HG02642 (cell line): Measurements from ENCODE around the gene RANBP2.
"Not testable (repeated sequence)": the region's sequence is repeated elsewhere in the genome, so short reads cannot be mapped to it uniquely, and the experiment has no call there.

Experiments
- ATAC-seq: cut with Tn5 transposase; IDR thresholded peaks from one replicate; pipeline ENCODE4 v1.9.1; 2021; ENCODE audit warnings: mild to moderate bottlenecking; ENCODE audit not compliant: unreplicated experiment, poor library complexity

The RANBP2 gene

GRCh38 chr2:108767859-108768258, 48.6 kb downstream of the RANBP2 start:
- ATAC-seq: not testable (repeated sequence)

DNA sequence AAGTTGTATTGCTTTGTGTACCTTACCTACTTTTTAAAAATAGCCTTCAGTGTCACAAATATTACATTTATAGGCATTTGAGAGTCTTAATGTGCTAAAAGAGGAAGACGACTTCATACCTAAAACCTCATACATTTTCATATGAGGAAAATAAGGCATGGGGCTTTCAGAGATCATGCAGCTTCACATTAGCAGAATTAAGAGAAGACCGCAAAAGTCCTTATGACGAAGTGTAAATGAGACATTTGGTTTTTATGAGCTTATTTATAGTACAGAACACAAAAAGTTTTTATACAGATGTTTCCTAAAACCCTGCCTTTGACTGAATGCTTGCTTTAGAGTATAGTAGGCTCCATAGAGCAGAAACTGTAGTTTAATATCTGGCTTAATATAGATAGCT, 57.2 kb downstream of the RANBP2 start:
- ATAC-seq: peak; percentile 69

DNA sequence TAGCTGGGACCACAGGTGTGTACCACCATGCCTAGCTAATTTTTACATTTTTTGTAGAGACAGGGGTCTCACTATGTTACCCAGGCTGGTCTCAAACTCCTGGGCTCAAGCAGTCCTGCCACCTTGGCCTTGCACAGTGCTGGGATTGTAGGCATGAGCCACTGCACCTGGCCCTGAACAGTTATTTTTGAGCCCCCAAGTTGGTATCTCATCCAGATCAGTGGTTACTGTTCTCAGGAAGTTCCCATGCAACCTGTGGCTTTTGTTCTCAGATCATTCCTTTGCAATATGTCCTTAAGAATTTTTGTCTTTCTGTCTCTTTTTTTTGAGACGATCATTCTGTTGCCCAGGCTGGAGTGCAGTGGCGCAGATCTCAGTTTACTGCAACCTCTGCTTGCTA, 59.6 kb downstream of the RANBP2 start:
- ATAC-seq: no peak

GRCh38 chr2:108786008-108786353, 66.7 kb downstream of the RANBP2 start:
- no peak for ATAC-seq

DNA sequence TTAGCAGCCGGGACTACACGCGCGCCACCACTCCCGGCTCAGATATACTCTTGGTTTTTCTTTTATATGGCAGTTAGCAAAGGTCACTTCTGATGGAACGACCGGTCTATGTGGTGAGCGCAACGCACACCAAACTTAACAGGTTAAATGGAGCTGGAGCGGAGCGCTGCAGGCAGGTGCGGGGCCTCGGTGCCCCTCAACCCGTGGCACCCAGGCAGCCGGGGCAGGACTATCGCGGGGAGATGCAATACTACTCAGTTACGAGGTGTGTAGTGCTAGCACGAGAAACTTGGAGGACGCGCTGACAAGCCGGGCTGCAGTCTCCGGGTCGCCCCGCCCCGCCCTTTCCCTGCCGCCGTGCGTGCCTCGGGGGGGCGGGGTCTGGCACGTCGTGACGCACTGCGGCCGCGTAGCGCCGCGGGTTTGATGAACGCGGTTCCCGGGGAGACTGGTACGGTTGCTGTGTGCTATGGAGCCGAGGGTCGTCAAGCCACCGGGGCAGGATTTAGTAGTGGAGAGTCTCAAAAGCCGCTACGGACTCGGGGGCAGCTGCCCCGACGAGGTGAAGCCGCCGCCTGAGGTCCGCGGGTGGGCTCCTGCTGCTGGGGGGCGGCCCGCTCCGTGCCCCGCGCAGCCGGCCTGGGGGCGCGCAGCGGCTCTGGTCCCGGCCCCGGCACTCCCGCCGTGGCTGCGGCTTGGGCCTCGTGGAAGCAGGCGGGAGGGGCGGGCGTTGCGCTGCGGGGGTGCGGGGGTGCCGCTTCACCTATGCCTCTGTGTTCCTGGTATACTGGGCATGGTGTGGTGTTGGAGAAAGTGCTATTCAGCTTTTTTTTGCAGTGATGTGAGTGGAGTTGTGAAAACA, 67.3 kb downstream of the RANBP2 start, which contains the start of gene CCDC138:
Gene CCDC138 (plus strand): TSS at position 418 of the 862 bp plus-strand sequence. CDS start 52 bp downstream, at position 470.
- peak; percentile 98 for ATAC-seq

GRCh38 chr2:108787216-108787541, 67.9 kb downstream of the RANBP2 start:
- ATAC-seq: no peak

DNA sequence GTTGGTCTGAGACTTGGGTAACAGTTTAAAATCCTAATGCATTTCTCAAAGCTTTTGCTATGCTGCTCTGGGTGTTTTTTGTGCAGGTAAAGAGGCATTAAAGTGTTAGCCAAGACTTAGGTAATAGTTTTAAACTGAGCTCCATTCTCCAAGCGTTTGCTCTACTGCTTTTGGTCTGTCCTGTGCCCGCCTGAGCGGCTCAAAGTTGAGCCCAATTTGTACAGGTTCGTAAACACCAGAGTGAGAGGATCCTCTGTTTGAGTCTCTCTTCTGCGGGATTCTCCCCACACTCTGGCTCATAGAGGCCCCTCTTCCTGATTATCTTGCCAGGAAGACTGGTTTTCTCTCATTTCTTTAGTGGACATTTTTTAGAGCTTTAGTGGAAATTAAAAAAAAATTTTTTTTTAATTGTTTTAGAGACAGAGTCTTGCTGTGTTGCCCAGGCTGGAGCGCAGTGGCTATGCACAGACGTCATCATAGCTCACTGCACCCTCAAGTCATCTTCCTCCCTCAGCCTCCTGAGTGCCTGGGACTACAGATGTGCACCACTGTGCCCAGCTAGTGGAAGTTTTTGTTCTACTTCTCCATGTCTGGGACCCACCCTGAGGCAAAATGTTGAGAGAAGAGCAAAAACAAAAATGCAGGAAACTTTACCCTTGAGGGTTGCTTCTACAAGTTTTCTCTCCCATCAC, 83.9 kb downstream of the RANBP2 start:
- no peak for ATAC-seq

DNA sequence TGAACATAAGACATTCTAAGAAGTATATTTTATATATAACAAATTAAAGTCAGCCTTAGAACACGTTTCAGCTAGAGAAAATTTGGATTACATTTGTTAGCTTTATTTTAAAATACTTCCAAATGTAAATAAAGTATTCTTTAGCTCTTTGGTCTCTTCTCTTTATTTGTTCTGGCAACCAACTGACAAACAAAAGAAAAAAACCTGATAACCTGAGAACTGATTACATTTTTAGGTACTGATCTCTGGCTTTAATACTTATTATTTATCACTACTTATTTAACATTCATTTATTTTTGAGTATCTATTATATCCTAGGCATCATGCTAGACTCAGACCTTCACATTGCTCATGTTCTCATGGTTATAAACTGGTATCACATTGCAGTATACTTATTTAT, 85.8 kb downstream of the RANBP2 start:
- ATAC-seq: no peak

- no peak for ATAC-seq
These were observed 86.5 kb downstream of the RANBP2 start for GRCh38 chr2:108805782-108806181.

DNA sequence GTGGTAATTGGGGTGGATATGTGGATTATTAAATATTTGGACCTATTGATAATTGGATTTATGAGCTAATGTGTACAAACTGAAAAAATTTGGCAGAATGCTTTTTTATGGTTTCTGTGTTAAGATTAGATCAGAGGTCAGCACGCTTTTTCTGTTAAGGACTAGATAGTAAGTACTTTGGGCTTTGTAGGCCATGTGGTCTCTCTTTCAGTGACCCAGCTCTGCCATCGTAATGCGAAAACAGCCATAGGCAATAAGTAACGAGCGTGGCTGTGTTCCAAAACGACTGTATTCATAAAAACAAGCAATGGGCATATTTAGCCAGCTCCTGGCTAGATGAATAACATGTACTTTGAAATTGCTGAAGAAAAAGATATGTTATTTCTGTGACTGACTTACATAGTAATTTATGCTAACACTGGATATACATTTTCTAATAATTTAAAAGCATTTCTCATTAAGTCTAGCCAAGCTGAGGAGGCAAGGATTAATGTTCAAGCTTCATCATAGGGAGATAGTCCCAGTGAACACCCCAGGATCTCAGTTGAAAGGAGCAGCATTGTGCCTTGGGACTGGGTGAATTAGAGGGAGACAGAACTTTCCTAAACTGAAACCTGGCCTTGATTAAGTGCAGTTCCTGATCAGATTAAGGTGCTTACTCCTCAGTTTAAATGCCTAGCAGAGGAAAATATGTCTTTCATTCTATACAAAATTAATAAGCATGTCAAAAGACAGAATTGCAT, 87.3 kb downstream of the RANBP2 start:
- ATAC-seq: no peak

- ATAC-seq: no peak
These were observed 90.7 kb downstream of the RANBP2 start for GRCh38 chr2:108809936-108810335.

DNA sequence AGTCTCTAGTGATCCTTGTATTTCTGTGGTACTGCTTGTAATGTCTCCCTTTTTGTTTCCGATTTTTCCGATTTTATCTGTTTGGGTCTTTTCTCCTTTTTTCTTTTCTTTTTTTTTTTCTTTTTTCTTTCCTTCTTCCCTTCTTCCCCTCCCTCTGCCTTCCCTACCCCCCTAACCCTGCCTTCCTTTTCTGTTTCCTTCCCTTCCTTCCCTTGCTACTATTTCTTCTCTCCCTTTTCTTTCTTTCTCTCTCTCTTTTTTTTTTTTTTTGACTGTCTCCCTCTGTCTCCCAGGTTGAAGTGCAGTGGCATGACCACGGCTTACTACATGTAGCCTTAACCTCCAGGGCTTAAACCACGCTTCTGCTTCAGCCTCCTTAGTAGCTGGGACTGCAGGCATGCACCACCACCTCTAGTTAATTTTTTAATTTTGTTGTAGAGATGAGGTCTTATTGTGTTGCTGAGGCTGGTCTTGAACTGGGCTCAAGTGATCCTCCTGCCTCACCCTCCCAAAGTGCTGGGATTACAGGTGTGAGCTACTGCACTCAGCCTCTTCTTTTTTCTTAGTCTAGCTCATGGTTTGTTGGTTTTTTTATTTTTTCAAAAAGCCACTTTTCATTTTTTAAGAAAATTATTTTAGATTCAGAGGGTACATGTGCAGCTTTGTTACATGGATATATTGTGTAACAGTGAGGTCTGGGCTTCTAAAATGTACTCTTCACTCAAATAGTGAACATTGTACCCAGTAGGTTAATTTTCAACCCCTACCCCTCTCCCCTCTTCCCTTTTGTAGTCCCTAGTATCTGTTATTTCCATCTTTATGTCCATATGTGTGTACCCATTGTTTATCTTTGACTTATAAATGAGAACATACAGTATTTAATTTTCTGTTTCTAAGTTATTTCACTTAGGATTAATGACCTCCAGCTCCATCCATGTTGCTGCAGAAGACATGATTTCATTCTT, 92.0 kb downstream of the RANBP2 start:
- ATAC-seq: no peak

DNA sequence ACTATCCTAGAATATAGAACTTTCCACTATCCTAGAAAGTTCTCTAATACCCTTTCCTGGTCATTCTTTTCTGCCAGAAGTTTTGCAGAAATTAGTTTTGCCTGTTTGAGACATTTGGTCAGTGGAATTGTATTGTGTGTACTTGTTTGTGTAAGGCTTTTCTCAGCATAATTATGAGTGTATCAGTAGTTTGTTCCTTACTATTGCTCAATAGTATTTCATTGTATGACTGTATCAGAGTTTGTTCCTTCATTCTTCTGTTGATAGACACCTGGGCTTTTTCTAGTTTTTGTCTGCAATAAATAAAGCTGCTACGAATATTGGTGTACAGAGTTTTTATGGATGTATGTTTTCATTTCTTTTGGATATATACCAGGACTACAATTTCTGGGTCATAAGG, 94.5 kb downstream of the RANBP2 start:
- no peak for ATAC-seq

DNA sequence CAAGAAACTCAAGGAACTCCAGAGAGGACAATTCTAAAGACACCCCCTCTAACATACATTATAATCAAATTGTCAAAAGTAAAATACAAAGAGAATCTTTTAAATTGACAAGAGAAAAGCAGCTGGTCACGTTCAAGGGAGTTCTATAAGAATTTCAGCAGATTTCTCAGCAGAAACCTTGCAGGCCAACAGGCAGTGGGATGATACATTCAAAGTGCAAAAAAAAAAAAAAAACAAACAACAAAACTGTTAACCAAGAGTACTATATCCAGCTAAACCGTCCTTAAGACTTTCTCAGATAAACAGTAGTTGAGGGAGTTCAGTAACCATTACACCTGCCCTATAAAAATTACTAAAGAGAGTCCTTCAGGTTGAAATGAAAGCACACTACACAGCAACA, 101.2 kb downstream of the RANBP2 start:
- no peak for ATAC-seq

DNA sequence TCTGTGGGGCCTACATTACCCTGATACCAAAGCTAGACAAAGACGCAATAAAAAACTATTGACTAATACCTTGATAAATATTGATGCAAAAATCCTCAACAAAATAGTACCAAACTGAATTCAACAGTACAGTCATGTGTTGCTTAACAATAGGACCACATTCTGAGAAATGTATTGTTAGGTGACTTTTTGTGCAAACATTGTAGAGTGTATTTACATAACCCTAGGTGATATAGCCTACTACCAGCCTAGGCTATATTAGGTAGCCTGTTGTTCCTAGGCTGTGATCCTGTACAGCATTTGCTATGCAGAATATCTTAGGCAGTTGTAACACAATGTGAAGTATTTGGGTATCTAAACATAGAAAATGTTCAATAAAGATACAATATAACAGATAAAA, 104.0 kb downstream of the RANBP2 start:
- ATAC-seq: no peak

GRCh38 chr2:108824316-108825070, 105.2 kb downstream of the RANBP2 start:
- no peak for ATAC-seq

- ATAC-seq: no peak
These were observed 106.0 kb downstream of the RANBP2 start for GRCh38 chr2:108825254-108825653.

DNA sequence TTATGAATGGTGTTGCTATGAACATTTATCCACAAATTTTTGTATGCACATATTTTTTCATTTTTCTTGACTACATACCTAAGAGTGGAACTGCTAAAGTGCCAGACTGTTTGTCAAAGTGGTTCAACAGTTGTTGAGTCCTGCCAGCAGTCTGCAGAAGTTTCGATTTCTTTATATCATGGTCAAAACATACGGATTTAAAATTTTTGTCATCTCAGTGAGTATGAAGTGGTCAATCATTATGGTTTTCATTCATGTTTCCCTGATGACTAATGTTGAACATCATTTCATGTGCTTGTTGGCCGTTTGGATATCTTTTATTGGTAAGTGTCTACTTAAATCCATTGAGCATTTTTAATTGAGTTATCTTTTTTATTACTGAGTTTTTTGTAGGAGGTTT, 106.5 kb downstream of the RANBP2 start:
- no peak for ATAC-seq

- ATAC-seq: no peak
These were observed 110.5 kb downstream of the RANBP2 start for GRCh38 chr2:108829578-108830310.
